ENCODE measurements around the gene KCNH6.

DNA sequence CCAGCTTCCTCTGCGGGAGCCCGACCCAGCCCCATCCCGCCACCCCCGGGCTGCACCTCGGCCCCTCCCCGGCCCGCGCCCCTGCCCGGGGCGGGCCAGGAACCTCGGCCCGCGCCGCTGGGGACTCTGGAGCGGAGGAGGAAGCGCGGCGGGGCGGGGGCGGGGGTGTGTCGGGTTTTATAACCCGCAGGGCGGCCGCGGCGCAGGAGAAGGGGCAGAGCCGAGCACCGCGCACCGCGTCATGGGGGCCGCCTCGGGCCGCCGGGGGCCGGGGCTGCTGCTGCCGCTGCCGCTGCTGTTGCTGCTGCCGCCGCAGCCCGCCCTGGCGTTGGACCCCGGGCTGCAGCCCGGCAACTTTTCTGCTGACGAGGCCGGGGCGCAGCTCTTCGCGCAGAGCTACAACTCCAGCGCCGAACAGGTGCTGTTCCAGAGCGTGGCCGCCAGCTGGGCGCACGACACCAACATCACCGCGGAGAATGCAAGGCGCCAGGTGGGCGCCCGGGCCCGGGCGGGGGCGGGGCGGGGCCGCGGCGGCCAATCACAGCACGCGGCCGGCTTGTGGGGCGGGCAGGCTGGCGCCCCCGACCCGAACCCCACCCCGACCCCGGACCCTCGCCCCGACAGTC is 46.2 kb upstream of the KCNH6 start, which contains the start of gene ACE:
- TF ChIP-seq, protein P1, sequence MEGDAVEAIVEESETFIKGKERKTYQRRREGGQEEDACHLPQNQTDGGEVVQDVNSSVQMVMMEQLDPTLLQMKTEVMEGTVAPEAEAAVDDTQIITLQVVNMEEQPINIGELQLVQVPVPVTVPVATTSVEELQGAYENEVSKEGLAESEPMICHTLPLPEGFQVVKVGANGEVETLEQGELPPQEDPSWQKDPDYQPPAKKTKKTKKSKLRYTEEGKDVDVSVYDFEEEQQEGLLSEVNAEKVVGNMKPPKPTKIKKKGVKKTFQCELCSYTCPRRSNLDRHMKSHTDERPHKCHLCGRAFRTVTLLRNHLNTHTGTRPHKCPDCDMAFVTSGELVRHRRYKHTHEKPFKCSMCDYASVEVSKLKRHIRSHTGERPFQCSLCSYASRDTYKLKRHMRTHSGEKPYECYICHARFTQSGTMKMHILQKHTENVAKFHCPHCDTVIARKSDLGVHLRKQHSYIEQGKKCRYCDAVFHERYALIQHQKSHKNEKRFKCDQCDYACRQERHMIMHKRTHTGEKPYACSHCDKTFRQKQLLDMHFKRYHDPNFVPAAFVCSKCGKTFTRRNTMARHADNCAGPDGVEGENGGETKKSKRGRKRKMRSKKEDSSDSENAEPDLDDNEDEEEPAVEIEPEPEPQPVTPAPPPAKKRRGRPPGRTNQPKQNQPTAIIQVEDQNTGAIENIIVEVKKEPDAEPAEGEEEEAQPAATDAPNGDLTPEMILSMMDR (IDR thresholded peaks at IDR 0.05), result no peak
- peak in 1 of 2 donors; percentile 37 for TF ChIP-seq POLR2A (IDR thresholded peaks at IDR 0.05)
